Erythroblast (primary cell): Measurements from ENCODE around the gene TPX2.

Experiments used
- GATA1 ChIP-seq: IDR thresholded peaks from 2 replicates; pipeline ENCODE4 v1.6.1; 2011; ENCODE audit warnings: low read depth, mild to moderate bottlenecking, control low read depth, low read length, moderate library complexity
- POLR2A ChIP-seq: IDR thresholded peaks from 2 replicates; pipeline ENCODE4 v1.6.1; 2011; ENCODE audit warnings: mild to moderate bottlenecking, low read length

GRCh38 chr20:31846793-31847138 lies 107.7 kb downstream of the TPX2 start:
- TF ChIP-seq POLR2A = no peak
- TF ChIP-seq GATA1 = no peak
